H9 (cell line): ENCODE data around the gene HIBCH. TPM values are rescaled to one million over a fixed set of nuclear protein-coding genes. Genes with fewer than 3 reads are reported as not detected.

Source experiments
- DNase-seq: peaks from one replicate; pipeline ENCODE4 v3.0.0-alpha.2; 2017
- H2AFZ ChIP-seq: one replicate; pipeline ENCODE4 v1.6.1; 2013; ENCODE audit warnings: mild to moderate bottlenecking, low read length, control low read depth, moderate library complexity
- H2AK5ac ChIP-seq: 2 replicates; pipeline ENCODE4 v1.6.1; 2013; ENCODE audit warnings: low read length, control low read depth, mixed read lengths; ENCODE audit not compliant: insufficient read length
- H2BK120ac ChIP-seq: one replicate; pipeline ENCODE4 v1.6.1; 2013; ENCODE audit warnings: low read depth, mild to moderate bottlenecking, low read length, control low read depth, inconsistent platforms; ENCODE audit not compliant: poor library complexity, severe bottlenecking
- H2BK12ac ChIP-seq: 2 replicates; pipeline ENCODE4 v1.6.1; 2013; ENCODE audit warnings: low read length, control low read depth, mixed read lengths, low read depth; ENCODE audit not compliant: insufficient read length
- H2BK15ac ChIP-seq: 2 replicates; pipeline ENCODE4 v1.6.1; 2013; ENCODE audit warnings: low read depth, low read length, control low read depth
- H2BK20ac ChIP-seq: one replicate; pipeline ENCODE4 v1.6.1; 2013; ENCODE audit warnings: low read depth, mild to moderate bottlenecking, low read length, control low read depth, inconsistent platforms; ENCODE audit not compliant: poor library complexity, severe bottlenecking
- H2BK5ac ChIP-seq: 2 replicates; pipeline ENCODE4 v1.6.1; 2013; ENCODE audit warnings: low read length, control low read depth, mixed read lengths; ENCODE audit not compliant: insufficient read length
- H3K14ac ChIP-seq: 2 replicates; pipeline ENCODE4 v1.6.1; 2013; ENCODE audit warnings: low read length, control low read depth; ENCODE audit not compliant: insufficient read depth
- H3K18ac ChIP-seq: 2 replicates; pipeline ENCODE4 v1.6.1; 2013; ENCODE audit warnings: low read depth, mild to moderate bottlenecking, mixed read lengths, low read length, control low read depth; ENCODE audit not compliant: insufficient read length
- H3K23ac ChIP-seq: 2 replicates; pipeline ENCODE4 v1.6.1; 2013; ENCODE audit warnings: low read length, control low read depth, mixed read lengths, low read depth; ENCODE audit not compliant: insufficient read length
- H3K23me2 ChIP-seq: 2 replicates; pipeline ENCODE4 v1.6.1; 2013; ENCODE audit warnings: low read depth, mild to moderate bottlenecking, mixed read lengths, low read length, control low read depth; ENCODE audit not compliant: insufficient read length, poor library complexity, severe bottlenecking
- H3K27ac ChIP-seq: 2 replicates; pipeline ENCODE4 v1.5.1; 2013; ENCODE audit warnings: low read length, control low read depth, mixed read lengths, low read depth; ENCODE audit not compliant: insufficient read length
- H3K27me3 ChIP-seq: 2 replicates; pipeline ENCODE4 v1.6.1; 2013; ENCODE audit warnings: low read length, control low read depth, inconsistent platforms; ENCODE audit not compliant: insufficient read depth
- H3K4ac ChIP-seq: 2 replicates; pipeline ENCODE4 v1.6.1; 2013; ENCODE audit warnings: low read depth, mild to moderate bottlenecking, control low read depth, inconsistent platforms, low read length, moderate library complexity
- H3K4me1 ChIP-seq: 2 replicates; pipeline ENCODE4 v1.6.1; 2013; ENCODE audit warnings: low read length, control low read depth, inconsistent platforms; ENCODE audit not compliant: insufficient read depth
- H3K4me2 ChIP-seq: 2 replicates; pipeline ENCODE4 v1.6.1; 2013; ENCODE audit warnings: low read length, control low read depth, mixed read lengths; ENCODE audit not compliant: insufficient read length, insufficient read depth
- H3K56ac ChIP-seq: 2 replicates; pipeline ENCODE4 v1.6.1; 2013; ENCODE audit warnings: low read depth, mild to moderate bottlenecking, mixed read lengths, low read length, control low read depth; ENCODE audit not compliant: insufficient read length
- H3K79me1 ChIP-seq: 2 replicates; pipeline ENCODE4 v1.6.1; 2013; ENCODE audit warnings: low read depth, mild to moderate bottlenecking, moderate library complexity, low read length, control low read depth, inconsistent platforms; ENCODE audit not compliant: insufficient read depth, poor library complexity, severe bottlenecking
- H3K79me2 ChIP-seq: 2 replicates; pipeline ENCODE4 v1.6.1; 2013; ENCODE audit warnings: low read length, control low read depth, inconsistent platforms; ENCODE audit not compliant: insufficient read depth
- H3K9ac ChIP-seq: 2 replicates; pipeline ENCODE4 v1.6.1; 2013; ENCODE audit warnings: low read length, control low read depth, mixed read lengths; ENCODE audit not compliant: insufficient read length; ENCODE audit errors: extremely low read depth
- H3K9me3 ChIP-seq: one replicate; pipeline ENCODE4 v1.6.1; 2013; ENCODE audit warnings: low read depth, low read length, inconsistent platforms; ENCODE audit not compliant: control insufficient read depth
- H3T11ph ChIP-seq: one replicate; pipeline ENCODE4 v1.6.1; 2013; ENCODE audit warnings: mild to moderate bottlenecking, low read length, control low read depth, inconsistent platforms
- H4K20me1 ChIP-seq: one replicate; pipeline ENCODE4 v1.6.1; 2013; ENCODE audit not compliant: control insufficient read depth, insufficient read length, insufficient read depth
- H4K5ac ChIP-seq: 2 replicates; pipeline ENCODE4 v1.6.1; 2013; ENCODE audit warnings: low read depth, mild to moderate bottlenecking, mixed read lengths, low read length, control low read depth; ENCODE audit not compliant: insufficient read length
- H4K8ac ChIP-seq: replicated peaks from 2 replicates; pipeline ENCODE4 v1.6.1; 2013; ENCODE audit warnings: low read length, control low read depth, mixed read lengths, low read depth; ENCODE audit not compliant: insufficient read length
- H4K91ac ChIP-seq: 2 replicates; pipeline ENCODE4 v1.6.1; 2013; ENCODE audit warnings: low read depth, mild to moderate bottlenecking, moderate library complexity, mixed read lengths, low read length, control low read depth; ENCODE audit not compliant: insufficient read length
- H3K27ac Mint-ChIP-seq, 3 experiments: 2 replicates in 2 of 3; 3 replicates in 1 of 3; pipeline ENCODE4 v1.8.0; 2020 to 2021; ENCODE audit warnings: mixed read lengths in 3 of 3, mild to moderate bottlenecking in 1 of 3, moderate library complexity in 1 of 3
- H3K27me3 Mint-ChIP-seq: 2 replicates; pipeline ENCODE4 v1.8.0; 2021; ENCODE audit warnings: low read depth, mild to moderate bottlenecking, moderate library complexity, mixed read lengths
- H3K36me3 Mint-ChIP-seq, 3 experiments: 2 replicates in 2 of 3; 3 replicates in 1 of 3; pipeline ENCODE4 v1.8.0; 2020 to 2021; ENCODE audit warnings: low read depth in 3 of 3, mixed read lengths in 3 of 3; ENCODE audit not compliant: insufficient read depth in 1 of 3
- H3K4me1 Mint-ChIP-seq, 2 experiments: 2 replicates each; pipeline ENCODE4 v1.8.0; 2020; ENCODE audit warnings: mixed read lengths in 2 of 2
- H3K4me3 Mint-ChIP-seq, 2 experiments: 2 replicates in 1 of 2; 3 replicates in 1 of 2; pipeline ENCODE4 v1.8.0; 2020 to 2021; ENCODE audit warnings: mild to moderate bottlenecking in 2 of 2, mixed read lengths in 2 of 2, moderate library complexity in 1 of 2
- H3K9me3 Mint-ChIP-seq, 2 experiments: 2 replicates in 1 of 2; 3 replicates in 1 of 2; pipeline ENCODE4 v1.8.0; 2020; ENCODE audit warnings: mild to moderate bottlenecking in 2 of 2, mixed read lengths in 2 of 2, moderate library complexity in 1 of 2
- CTCF ChIP-seq: fragments of 200-600 bp; sonication (generic); conservative IDR thresholded peaks from 3 replicates; pipeline ENCODE4 v1.8.0; 2021; ENCODE audit warnings: antibody characterized with exemption, mild to moderate bottlenecking
- WGBS: extraction: QIAGEN DNeasy Blood & Tissue Kit; methylation state at CpG from one replicate; pipeline ENCODE4 v1.1.7; 2013; ENCODE audit warnings: missing lambda C conversion rate, low lambda C conversion rate, mixed read lengths; ENCODE audit not compliant: insufficient read length; ENCODE audit errors: extremely low coverage; 5-methylcytosine and 5-hydroxymethylcytosine counted together
- long read RNA-seq: library from polyadenylated mRNA; unstranded; transcript quantifications from one replicate; pipeline ENCODE4 v2.0.0, GENCODE V29; 2020
- total RNA-seq: library from RNA; stranded (reverse); gene quantifications from 2 replicates; pipeline ENCODE4 v1.2.1, GENCODE V29; 2021

The HIBCH gene
- 25.5 and 28.0 TPM in 2 replicates for total RNA-seq
- long read RNA-seq, transcript HIBCH-201 (14 exons, 1,939 nt): major isoform, 280 of 393 reads
- long read RNA-seq, transcript HIBCH-202 (13 exons, 2,463 nt): minor isoform, 23 of 393 reads
- long read RNA-seq, partial matches to known transcripts: 8 of 393 reads
- long read RNA-seq, other reads (novel, unspliced or antisense): 82 of 393 reads

GRCh38 chr2:190319555-190320498 lies at the start of gene HIBCH:
Gene HIBCH (minus strand): TSS chr2:190319826. CDS start chr2:190319750, 76 bp downstream.
- H3K27ac ChIP-seq: no peak within 1 kb of the TSS

More at GRCh38 chr2:190319555-190320498, at the start of gene HIBCH:
- no peak within 1 kb of the TSS for H4K5ac ChIP-seq
- H2BK120ac ChIP-seq: no peak within 1 kb of the TSS
- H3K27me3 Mint-ChIP-seq: no peaks in the 10 kb centered on the region
- H3K56ac ChIP-seq: no peak within 1 kb of the TSS
- TF ChIP-seq CTCF: peak; percentile 83
- DNase-seq: peak; percentile 99
- H3K4me3 Mint-ChIP-seq: peak within 1 kb of the TSS; percentile 94
- H3K79me2 ChIP-seq: no peaks in the 10 kb centered on the region; the same call in 1 of the 2 replicates
- H3K14ac ChIP-seq: no peak within 1 kb of the TSS
- H3K79me1 ChIP-seq: peaks cover 2% of the 10 kb centered on the region
- H2BK5ac ChIP-seq: no peak within 1 kb of the TSS
- H2AFZ ChIP-seq: no peak within 1 kb of the TSS
- no peaks in the 10 kb centered on the region for H3K4me1 ChIP-seq
- H3K18ac ChIP-seq: no peak within 1 kb of the TSS
- peaks cover 0 to 5% (median 0%) of the 10 kb centered on the region in 3 experiments; a peak in 1 of 7 replicates for H3K36me3 Mint-ChIP-seq
- H4K91ac ChIP-seq: no peak within 1 kb of the TSS
- H3K4me2 ChIP-seq: peak within 1 kb of the TSS; percentile 76
- no peaks in the 10 kb centered on the region for H4K20me1 ChIP-seq
- no peak within 1 kb of the TSS for H3K23ac ChIP-seq
- H3K4ac ChIP-seq: no peak within 1 kb of the TSS
- H3T11ph ChIP-seq: no peak within 1 kb of the TSS
- no peak within 1 kb of the TSS for H2AK5ac ChIP-seq
- H3K9ac ChIP-seq: peak within 1 kb of the TSS; percentile 35
- H2BK12ac ChIP-seq: no peak within 1 kb of the TSS
- H2BK15ac ChIP-seq: no peak within 1 kb of the TSS
- H3K4me1 Mint-ChIP-seq: peaks cover 10 to 11% of the 10 kb centered on the region in 2 experiments
- no peak within 1 kb of the TSS for H2BK20ac ChIP-seq
- WGBS: no CpG with 5 or more reads among the region's 50 CpGs
- H3K27ac Mint-ChIP-seq: peak within 1 kb of the TSS; percentile 61 to 90 (median 89)
- no peak within 1 kb of the TSS for H4K8ac ChIP-seq
- peaks cover 5% of the 10 kb centered on the region for H3K23me2 ChIP-seq
- H3K9me3 ChIP-seq: no peaks in the 10 kb centered on the region
- no peaks in the 10 kb centered on the region for H3K27me3 ChIP-seq
- no peaks in the 10 kb centered on the region for H3K9me3 Mint-ChIP-seq
